ENCODE data around the gene ATG16L2.

The ATG16L2 gene

DNA sequence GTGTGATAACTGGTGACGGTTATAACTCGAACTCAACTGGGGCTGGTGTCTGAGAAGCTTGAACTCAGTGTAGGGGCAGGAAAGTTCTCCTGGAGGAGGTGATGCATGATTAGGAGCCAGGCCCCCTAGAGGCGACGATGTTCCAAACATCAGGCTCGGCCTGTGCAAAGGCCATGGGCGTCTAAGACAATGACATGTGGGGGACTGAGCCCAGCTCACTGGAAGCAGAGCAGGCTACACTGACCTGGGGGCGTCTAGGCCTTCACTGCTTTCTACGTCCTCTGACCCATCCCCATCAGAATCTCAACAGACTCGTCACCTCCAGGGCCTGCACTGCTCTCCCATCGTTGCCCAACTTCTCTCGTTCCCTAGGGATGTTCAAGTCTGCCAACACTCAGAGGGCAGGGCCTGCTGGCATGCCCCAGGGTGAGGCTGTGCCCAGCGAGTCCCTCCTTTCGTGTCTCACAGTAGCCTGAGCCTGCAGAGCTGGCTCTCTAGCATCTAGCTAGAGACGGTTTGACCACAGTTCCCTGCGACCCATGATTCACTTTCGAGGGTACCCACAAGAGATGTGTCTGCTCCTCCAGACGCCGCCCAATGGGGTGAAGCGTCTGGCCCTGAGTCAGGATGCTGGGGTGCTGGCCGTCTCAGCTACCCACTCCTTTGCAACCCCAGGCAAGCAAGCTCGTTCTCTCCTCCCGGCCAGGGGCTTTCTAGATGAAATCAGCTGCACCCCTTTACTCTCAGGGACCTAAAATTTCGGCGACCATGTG, 1.1 kb upstream of the ATG16L2 start:
- Mint-ChIP-seq H3K36me3 (ENCODE audit: low read depth) (peaks cover 22% of the 10 kb centered on the region), H3K27me3 (ENCODE audit: low read depth, poor library complexity) (peaks cover 16% of the 10 kb centered on the region), H3K4me1 (peaks cover 40% of the 10 kb centered on the region), H3K9me3 (no peaks in the 10 kb centered on the region), H3K4me3 (peak overlapping the region; percentile 84), H3K27ac (peak overlapping the region; percentile 58)
- TF ChIP-seq, protein P1, sequence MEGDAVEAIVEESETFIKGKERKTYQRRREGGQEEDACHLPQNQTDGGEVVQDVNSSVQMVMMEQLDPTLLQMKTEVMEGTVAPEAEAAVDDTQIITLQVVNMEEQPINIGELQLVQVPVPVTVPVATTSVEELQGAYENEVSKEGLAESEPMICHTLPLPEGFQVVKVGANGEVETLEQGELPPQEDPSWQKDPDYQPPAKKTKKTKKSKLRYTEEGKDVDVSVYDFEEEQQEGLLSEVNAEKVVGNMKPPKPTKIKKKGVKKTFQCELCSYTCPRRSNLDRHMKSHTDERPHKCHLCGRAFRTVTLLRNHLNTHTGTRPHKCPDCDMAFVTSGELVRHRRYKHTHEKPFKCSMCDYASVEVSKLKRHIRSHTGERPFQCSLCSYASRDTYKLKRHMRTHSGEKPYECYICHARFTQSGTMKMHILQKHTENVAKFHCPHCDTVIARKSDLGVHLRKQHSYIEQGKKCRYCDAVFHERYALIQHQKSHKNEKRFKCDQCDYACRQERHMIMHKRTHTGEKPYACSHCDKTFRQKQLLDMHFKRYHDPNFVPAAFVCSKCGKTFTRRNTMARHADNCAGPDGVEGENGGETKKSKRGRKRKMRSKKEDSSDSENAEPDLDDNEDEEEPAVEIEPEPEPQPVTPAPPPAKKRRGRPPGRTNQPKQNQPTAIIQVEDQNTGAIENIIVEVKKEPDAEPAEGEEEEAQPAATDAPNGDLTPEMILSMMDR (IDR thresholded peaks at IDR 0.05): peak; percentile 48
- peak; percentile 51 for DNase-seq

DNA sequence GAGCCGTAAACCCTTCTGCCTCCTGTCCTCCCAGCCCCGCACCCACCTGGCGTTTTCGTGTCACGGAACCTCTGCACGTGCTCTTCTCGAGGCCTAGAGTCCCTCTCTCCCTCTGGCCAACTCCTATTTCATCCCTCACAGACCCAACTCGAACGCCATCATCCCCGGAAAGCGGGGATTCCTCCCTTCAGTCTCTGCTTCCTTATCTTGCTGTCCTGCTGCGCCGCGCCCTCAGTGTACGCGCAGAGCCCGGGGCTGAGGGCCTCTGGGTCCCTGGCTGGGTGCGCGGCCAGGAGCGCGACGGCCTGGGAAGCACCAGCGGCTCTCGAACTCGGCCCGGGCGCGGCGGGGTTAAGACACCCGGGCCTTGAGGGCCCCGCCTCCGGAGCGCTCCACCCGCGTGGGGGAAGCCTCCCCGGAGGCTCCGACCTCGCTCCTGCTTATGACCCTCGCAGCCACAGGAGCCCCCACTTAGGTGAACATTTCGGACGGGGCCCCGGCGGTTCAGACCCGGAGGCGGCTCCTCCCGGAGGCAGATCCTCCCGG, 398 bp upstream of the ATG16L2 start:
- TF ChIP-seq, protein P1 (IDR thresholded peaks at IDR 0.05): no peak
- Mint-ChIP-seq H3K4me3 (peak overlapping the region; percentile 84), H3K4me1 (peaks cover 40% of the 10 kb centered on the region), H3K36me3 (ENCODE audit: low read depth) (peaks cover 20% of the 10 kb centered on the region), H3K27me3 (ENCODE audit: low read depth, poor library complexity) (peaks cover 16% of the 10 kb centered on the region), H3K27ac (peak overlapping the region; percentile 58), H3K9me3 (no peaks in the 10 kb centered on the region)
- DNase-seq: no peak

DNA sequence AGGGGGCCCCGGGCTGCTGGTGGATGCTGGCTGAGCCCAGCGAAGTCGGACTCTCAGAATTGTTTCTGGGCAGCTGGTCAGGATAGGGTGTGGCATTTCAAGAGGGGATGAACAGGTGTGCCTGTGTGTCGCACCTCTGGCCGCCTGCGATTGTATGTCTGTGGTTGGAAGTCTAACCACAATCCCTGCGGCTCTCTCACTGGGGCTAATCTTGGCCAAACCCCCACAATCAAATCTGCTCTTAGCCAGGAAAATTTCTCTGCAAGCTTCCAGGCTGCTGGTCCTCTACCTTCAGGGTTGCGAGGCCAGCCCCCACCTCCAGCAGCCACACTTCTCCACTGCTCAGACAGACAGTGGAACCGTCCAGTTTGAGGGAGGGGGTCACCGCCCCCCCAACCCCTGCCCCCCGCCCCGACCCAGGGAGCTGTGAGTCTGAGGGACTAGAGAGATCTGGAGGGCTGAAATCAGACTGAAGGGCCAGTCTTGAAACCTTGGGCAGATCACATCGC, 953 bp downstream of the ATG16L2 start:
- Mint-ChIP-seq H3K36me3 (ENCODE audit: low read depth) (peaks cover 20% of the 10 kb centered on the region), H3K9me3 (no peaks in the 10 kb centered on the region), H3K27me3 (ENCODE audit: low read depth, poor library complexity) (peaks cover 16% of the 10 kb centered on the region), H3K27ac (peak overlapping the region; percentile 97), H3K4me1 (peaks cover 43% of the 10 kb centered on the region), H3K4me3 (peak overlapping the region; percentile 95)
- TF ChIP-seq, protein P1 (IDR thresholded peaks at IDR 0.05): no peak
- no peak for DNase-seq

DNA sequence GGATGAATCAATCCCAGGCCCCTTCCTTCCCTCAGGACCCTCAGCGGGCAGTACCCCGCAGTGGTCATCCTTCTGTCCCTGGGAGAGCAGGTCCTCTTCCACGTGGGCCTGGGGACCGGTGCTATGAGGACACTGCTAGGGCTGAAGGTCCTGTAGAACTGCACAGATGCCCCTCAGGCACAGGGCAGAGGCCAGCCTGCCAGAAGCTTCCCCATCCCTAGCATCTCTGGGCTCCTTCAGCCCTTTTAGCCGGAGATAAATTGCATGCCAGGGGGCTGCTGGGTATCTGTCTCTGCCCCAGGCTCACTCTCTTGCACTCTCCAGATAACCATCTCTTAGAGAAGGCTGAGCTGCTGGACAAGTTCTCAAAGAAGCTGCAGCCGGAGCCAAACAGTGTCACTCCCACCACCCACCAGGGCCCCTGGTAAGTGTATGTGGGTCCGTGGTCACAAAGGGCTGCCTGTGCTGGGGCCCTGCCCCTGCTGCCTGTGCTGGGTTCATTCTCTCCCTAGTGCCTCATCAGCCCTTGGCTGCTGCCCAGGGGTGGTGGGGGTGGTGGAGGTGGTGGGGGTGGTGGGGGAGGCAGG, 2.3 kb downstream of the ATG16L2 start:
- TF ChIP-seq, protein P1 (IDR thresholded peaks at IDR 0.05): no peak
- no peak overlapping the region for H3K27ac Mint-ChIP-seq
- H3K36me3 Mint-ChIP-seq (ENCODE audit: low read depth): peaks cover 14% of the 10 kb centered on the region
- H3K4me1 Mint-ChIP-seq: peaks cover 48% of the 10 kb centered on the region
- H3K9me3 Mint-ChIP-seq: no peaks in the 10 kb centered on the region
- no peak overlapping the region for H3K4me3 Mint-ChIP-seq
- DNase-seq: no peak
- H3K27me3 Mint-ChIP-seq (ENCODE audit: low read depth, poor library complexity): peaks cover 20% of the 10 kb centered on the region

DNA sequence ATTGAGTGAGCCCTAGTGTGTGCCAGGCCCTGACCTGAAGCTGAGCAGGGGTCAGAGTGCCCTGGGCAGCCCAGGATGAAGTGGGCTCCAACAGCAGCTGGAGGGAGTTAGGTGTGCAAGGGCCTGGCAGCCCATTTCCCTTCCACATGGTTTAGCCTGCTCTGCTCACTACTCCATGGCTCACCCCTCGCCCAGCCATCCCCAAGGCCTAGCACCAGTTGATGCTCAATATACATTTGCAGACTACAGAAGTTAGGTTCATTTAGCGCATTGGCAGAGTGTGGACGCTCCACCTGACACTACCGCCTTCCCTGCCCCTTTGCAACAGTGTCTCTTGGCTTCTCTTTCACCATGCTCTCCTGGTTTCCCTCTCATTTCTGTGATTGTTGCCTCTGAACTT, 3.8 kb downstream of the ATG16L2 start:
- no peak for DNase-seq
- Mint-ChIP-seq H3K27ac (no peak overlapping the region), H3K36me3 (ENCODE audit: low read depth) (peaks cover 14% of the 10 kb centered on the region), H3K4me1 (peaks cover 38% of the 10 kb centered on the region), H3K9me3 (no peaks in the 10 kb centered on the region), H3K27me3 (ENCODE audit: low read depth, poor library complexity) (peaks cover 17% of the 10 kb centered on the region), H3K4me3 (no peak overlapping the region)
- TF ChIP-seq, protein P1 (IDR thresholded peaks at IDR 0.05): no peak

Data from nephron progenitor cell (in vitro differentiated cells).